Hepatocyte (in vitro differentiated cells): ENCODE results near the gene LRIG3. TPM values are rescaled to one million over a fixed set of nuclear protein-coding genes. Genes with fewer than 3 reads are reported as not detected.

Source experiments
- DNase-seq: peaks from one replicate; pipeline ENCODE4 v3.0.0-alpha.2; 2016; ENCODE audit warnings: low spot score
- H2AFZ ChIP-seq: fragments of 200-600 bp; sonication (generic); 2 replicates; pipeline ENCODE4 v1.6.0; 2016; ENCODE audit warnings: antibody characterized with exemption, mild to moderate bottlenecking
- H3K27ac ChIP-seq: fragments of 200-600 bp; sonication (generic); 2 replicates; pipeline ENCODE4 v1.5.1; 2016; ENCODE audit warnings: mild to moderate bottlenecking
- H3K27me3 ChIP-seq: fragments of 200-600 bp; sonication (generic); 2 replicates; pipeline ENCODE4 v1.6.1; 2016
- H3K36me3 ChIP-seq: fragments of 200-600 bp; sonication (generic); replicated peaks from 2 replicates; pipeline ENCODE4 v1.5.1; 2016; ENCODE audit warnings: low read depth; ENCODE audit not compliant: insufficient read depth
- H3K4me1 ChIP-seq: fragments of 200-600 bp; sonication (generic); 2 replicates; pipeline ENCODE4 v1.5.1; 2016; ENCODE audit warnings: mild to moderate bottlenecking, moderate library complexity; ENCODE audit not compliant: insufficient read depth
- H3K4me2 ChIP-seq: fragments of 200-600 bp; sonication (generic); 2 replicates; pipeline ENCODE4 v1.6.0; 2016
- H3K4me3 ChIP-seq: fragments of 200-600 bp; sonication (generic); 2 replicates; pipeline ENCODE4 v1.5.1; 2016; ENCODE audit warnings: mild to moderate bottlenecking
- H3K79me2 ChIP-seq: fragments of 200-600 bp; sonication (generic); 2 replicates; pipeline ENCODE4 v1.6.0; 2017; ENCODE audit warnings: mild to moderate bottlenecking
- H3K9me2 ChIP-seq: fragments of 200-600 bp; sonication (generic); replicated peaks from 2 replicates; pipeline ENCODE4 v1.6.0; 2017; ENCODE audit warnings: mild to moderate bottlenecking; ENCODE audit not compliant: insufficient read depth
- H3K9me3 ChIP-seq: fragments of 200-600 bp; sonication (generic); 2 replicates; pipeline ENCODE4 v1.5.1; 2016; ENCODE audit warnings: low read depth, mild to moderate bottlenecking
- H4K20me1 ChIP-seq: fragments of 200-600 bp; sonication (generic); 2 replicates; pipeline ENCODE4 v1.6.0; 2016; ENCODE audit warnings: mild to moderate bottlenecking; ENCODE audit not compliant: insufficient read depth, poor library complexity, severe bottlenecking
- EZH2 ChIP-seq: fragments of 200-600 bp; sonication (generic); IDR thresholded peaks from 2 replicates; pipeline ENCODE4 v1.6.1; 2016; ENCODE audit warnings: antibody characterized with exemption, mild to moderate bottlenecking, borderline replicate concordance
- EZH2phosphoT487 ChIP-seq: fragments of 200-600 bp; sonication (generic); IDR thresholded peaks from one replicate; pipeline ENCODE4 v1.6.1; 2018; ENCODE audit warnings: antibody characterized with exemption, mild to moderate bottlenecking, low read depth, moderate library complexity; ENCODE audit not compliant: unreplicated experiment, severe bottlenecking
- WGBS: methylation state at CpG from one replicate; pipeline ENCODE4 v1.1.6; 2016; ENCODE audit warnings: low lambda C conversion rate; ENCODE audit errors: missing lambda C conversion rate; 5-methylcytosine and 5-hydroxymethylcytosine counted together
- polyA plus RNA-seq: library from polyadenylated mRNA; unstranded; fragments of >200 nt; fragmentation: Nextera tagmentation; extraction: Ambion mirVana; gene quantifications from 2 replicates; pipeline ENCODE4 v1.2.1, GENCODE V29; 2016
- total RNA-seq: library from RNA; depleted of rRNA; stranded (reverse); fragments of >200 nt; gene quantifications from 2 replicates; pipeline ENCODE4 v1.2.3, GENCODE V29; 2014
- TF ChIP-seq, protein P1 (sequence below): fragments of 200-600 bp; sonication (generic); IDR thresholded peaks from 2 replicates; pipeline ENCODE4 v1.5.1; 2016; ENCODE audit warnings: antibody characterized with exemption, mild to moderate bottlenecking; ENCODE audit not compliant: poor library complexity

The LRIG3 gene
- total and polyA plus RNA-seq, 2 experiments from 2014 or later = 21.7 to 63.9 TPM

DNA sequence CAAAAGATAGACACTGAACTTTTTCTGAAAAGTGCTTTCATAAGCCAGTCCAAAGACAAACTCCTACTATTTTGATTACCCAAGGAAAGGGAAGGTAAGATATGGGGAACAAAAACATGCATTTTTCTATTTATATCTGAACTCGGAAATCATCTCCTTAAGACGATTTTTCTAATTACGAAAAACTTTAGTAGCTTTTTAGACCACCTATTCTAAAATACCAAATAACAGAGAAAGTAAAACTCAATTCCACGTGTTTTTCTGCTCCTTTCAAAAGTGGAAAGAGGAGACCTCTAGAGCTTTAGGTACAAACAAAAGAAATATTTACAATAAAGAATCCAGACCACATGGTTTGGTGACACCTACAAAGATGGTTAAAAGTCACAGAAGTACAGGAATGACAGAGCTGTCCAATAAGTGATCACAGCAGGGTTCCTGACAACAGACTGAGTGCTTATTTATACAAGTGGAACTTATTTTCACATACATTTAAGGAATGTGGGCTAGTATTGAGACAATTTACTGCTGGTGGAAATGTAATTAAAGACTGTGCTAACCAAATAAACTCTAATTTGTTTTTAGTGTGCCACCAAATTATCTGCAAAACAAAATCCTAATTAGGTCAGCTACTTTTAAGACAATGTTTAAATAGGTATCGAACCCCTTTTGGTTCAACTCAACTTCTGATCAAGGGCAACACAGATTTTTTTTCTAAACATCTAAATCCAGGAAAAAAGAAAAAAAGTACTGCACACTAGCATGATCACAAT lies 2.4 kb downstream of the LRIG3 start:
- Histone ChIP-seq H3K36me3 (no peaks in the 10 kb centered on the region), H3K27ac (peak overlapping the region; percentile 94), H3K9me3 (no peaks in the 10 kb centered on the region), H4K20me1 (no peaks in the 10 kb centered on the region), H3K9me2 (no peaks in the 10 kb centered on the region), H3K27me3 (no peaks in the 10 kb centered on the region), H3K79me2 (peaks cover 65% of the 10 kb centered on the region), H3K4me1 (peaks cover 24% of the 10 kb centered on the region), H3K4me3 (peak overlapping the region; percentile 72), H3K4me2 (peak overlapping the region; percentile 79), H2AFZ (no peak overlapping the region)
- TF ChIP-seq EZH2phosphoT487 (no peak), EZH2 (no peak)
- TF ChIP-seq, protein P1, sequence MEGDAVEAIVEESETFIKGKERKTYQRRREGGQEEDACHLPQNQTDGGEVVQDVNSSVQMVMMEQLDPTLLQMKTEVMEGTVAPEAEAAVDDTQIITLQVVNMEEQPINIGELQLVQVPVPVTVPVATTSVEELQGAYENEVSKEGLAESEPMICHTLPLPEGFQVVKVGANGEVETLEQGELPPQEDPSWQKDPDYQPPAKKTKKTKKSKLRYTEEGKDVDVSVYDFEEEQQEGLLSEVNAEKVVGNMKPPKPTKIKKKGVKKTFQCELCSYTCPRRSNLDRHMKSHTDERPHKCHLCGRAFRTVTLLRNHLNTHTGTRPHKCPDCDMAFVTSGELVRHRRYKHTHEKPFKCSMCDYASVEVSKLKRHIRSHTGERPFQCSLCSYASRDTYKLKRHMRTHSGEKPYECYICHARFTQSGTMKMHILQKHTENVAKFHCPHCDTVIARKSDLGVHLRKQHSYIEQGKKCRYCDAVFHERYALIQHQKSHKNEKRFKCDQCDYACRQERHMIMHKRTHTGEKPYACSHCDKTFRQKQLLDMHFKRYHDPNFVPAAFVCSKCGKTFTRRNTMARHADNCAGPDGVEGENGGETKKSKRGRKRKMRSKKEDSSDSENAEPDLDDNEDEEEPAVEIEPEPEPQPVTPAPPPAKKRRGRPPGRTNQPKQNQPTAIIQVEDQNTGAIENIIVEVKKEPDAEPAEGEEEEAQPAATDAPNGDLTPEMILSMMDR = no peak
- DNase-seq = no peak
- 38% methylated on average over 5 of the region's 5 CpGs for WGBS

DNA sequence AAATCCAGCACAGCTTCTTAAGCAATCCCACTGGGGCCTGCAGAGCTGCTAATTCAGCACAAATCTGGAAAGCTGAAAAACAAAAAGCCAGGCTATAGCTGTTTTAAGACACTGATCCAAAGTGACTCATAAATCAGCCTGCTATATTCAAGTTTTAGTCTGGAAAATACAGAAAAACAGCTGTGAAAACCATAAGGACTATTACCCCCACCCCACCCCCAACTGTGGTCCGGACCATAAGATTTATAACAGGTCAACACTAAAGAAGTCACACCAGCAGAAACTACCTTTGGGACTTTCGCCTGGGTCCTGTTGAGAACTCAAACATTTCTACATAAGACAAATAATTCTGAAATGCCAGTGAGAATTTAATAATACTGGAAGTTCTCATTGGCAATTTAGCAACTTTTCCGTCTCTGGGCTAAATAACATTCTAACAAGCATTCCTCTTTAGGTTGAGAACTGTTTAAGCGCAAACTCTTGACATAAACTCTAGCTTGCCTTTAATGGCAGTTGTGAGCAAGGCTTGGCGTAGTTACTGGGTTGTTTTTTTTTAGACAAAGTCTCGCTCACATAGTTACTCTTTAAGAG lies 3.3 kb downstream of the LRIG3 start:
- peak overlapping the region; percentile 94 for H3K27ac ChIP-seq
- H2AFZ ChIP-seq = no peak overlapping the region
- peak overlapping the region; percentile 79 for H3K4me2 ChIP-seq
- H3K79me2 ChIP-seq = peaks cover 74% of the 10 kb centered on the region
- WGBS = 42% methylated on average over 6 of the region's 6 CpGs
- H3K27me3 ChIP-seq = no peaks in the 10 kb centered on the region
- TF ChIP-seq EZH2 = no peak
- TF ChIP-seq, protein P1 = no peak
- TF ChIP-seq EZH2phosphoT487 = no peak
- H4K20me1 ChIP-seq = no peaks in the 10 kb centered on the region
- H3K36me3 ChIP-seq = no peaks in the 10 kb centered on the region
- H3K4me1 ChIP-seq = peaks cover 26% of the 10 kb centered on the region
- no peaks in the 10 kb centered on the region for H3K9me3 ChIP-seq
- H3K9me2 ChIP-seq = no peaks in the 10 kb centered on the region
- DNase-seq = peak; percentile 52
- peak overlapping the region; percentile 72 for H3K4me3 ChIP-seq

DNA sequence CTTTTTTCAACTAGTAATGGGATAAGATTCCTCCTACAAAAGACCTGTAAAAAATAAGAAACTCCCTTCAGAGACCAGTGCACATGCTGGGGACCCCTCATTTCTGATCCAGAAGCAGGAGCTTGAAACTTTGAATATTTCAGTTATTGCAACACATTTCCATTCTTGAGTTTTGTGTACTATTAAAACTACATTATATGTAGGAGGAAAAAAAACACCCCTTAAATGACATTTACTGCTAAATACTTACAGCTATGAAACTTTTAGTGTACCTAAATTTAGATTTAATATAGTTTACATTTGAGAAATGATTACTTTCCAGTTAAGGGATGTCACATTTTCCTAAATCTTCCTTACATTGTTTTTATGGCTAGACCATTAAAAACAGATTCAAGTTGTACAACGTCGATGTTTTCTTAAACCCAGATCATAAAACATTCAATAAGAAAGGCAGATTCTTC lies 4.1 kb downstream of the LRIG3 start:
- Histone ChIP-seq H4K20me1 (no peaks in the 10 kb centered on the region), H3K27ac (peak overlapping the region; percentile 94), H3K9me2 (no peaks in the 10 kb centered on the region), H3K4me3 (peak overlapping the region; percentile 72), H2AFZ (no peak overlapping the region), H3K36me3 (peaks cover 3% of the 10 kb centered on the region), H3K9me3 (no peaks in the 10 kb centered on the region), H3K79me2 (peaks cover 82% of the 10 kb centered on the region), H3K4me1 (peaks cover 26% of the 10 kb centered on the region), H3K27me3 (no peaks in the 10 kb centered on the region), H3K4me2 (peak overlapping the region; percentile 79)
- WGBS = 17% methylated on average over 2 of the region's 2 CpGs
- no peak for TF ChIP-seq EZH2
- TF ChIP-seq EZH2phosphoT487 = peak; percentile 61
- TF ChIP-seq, protein P1 = no peak
- DNase-seq = no peak
